ES-I3 (cell line): ENCODE measurements around the gene KAT8.
A peak's percentile ranks its signal among the peaks of the same experiment; 100 is the strongest.

ENCODE experiments used
- H3K36me3 ChIP-seq: 2 replicates; pipeline ENCODE4 v1.6.1; 2013; ENCODE audit warnings: mild to moderate bottlenecking, low read length, control low read depth, moderate library complexity; ENCODE audit not compliant: insufficient read depth
- H3K4me1 ChIP-seq: 2 replicates; pipeline ENCODE4 v1.6.1; 2013; ENCODE audit warnings: mild to moderate bottlenecking, control low read depth, low read length; ENCODE audit not compliant: insufficient read depth
- H3K9ac ChIP-seq: 2 replicates; pipeline ENCODE4 v1.6.1; 2013; ENCODE audit warnings: low read depth, mild to moderate bottlenecking, low read length, moderate library complexity
- H3K9me3 ChIP-seq: 2 replicates; pipeline ENCODE4 v1.6.1; 2013; ENCODE audit warnings: mild to moderate bottlenecking, low read length, moderate library complexity; ENCODE audit not compliant: control insufficient read depth, insufficient read depth

KAT8 gene

DNA sequence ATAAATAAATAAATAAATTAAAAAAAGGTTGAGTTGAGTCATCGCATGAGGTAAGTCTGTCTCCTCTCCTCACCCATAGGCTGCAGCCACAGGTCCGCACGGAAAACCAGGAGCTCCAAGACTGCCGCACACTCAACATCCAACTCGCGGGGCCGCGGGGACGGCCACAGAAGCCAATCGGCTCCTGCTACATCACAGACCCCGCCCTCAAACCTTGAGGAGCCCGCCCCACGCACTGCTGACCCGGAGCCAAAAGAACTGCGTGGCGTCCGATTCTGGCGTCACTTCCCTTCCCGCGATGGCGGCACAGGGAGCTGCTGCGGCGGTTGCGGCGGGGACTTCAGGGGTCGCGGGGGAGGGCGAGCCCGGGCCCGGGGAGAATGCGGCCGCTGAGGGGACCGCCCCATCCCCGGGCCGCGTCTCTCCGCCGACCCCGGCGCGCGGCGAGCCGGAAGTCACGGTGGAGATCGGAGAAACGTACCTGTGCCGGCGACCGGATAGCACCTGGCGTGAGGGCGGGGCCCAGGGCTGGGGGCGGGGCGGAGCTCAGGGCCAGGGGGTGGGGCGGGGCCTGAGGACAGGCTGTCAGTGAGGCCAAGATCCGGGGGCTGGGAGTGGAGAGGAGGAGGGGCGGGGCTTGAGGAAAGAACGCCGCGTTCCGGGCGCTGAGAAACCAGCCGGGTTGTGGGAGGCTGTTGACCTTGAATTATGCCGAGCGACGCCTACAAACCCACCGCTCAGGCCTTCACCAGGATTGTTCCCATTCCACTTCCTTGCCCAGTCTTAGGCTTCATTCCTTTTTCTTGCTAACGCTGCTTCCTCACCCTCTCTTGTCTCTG is at the start of gene KAT8:
Gene KAT8, plus strand, starts transcription at position 281 of the 839 bp plus-strand sequence. Its CDS starts 18 bp downstream, at position 299.
- Histone ChIP-seq H3K4me1 (peaks cover 4% of the 10 kb centered on the region; the same call in 1 of the 2 replicates), H3K36me3 (peaks cover 22% of the 10 kb centered on the region)

DNA sequence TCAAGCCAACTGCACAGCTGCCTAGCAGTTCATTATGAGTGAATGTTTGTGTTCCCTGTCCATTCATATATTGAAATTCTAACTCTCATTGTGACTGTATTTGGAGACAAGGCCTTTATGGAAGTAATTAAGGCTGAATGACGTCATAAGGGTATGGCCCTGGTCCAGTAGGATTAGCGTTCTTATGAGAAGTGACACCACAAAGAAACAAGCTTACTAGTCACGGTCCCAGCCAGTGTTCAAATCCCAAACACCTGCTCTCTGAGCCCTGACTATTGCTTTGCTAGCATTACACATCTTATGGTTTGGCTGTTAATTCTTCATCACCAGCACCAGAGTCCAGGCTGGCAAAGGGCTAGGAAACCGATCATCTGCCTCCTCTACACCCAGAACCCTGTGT is 45.6 kb upstream of the KAT8 start:
- H3K9ac ChIP-seq = peak overlapping the region; percentile 97; the same call in 1 of the 2 replicates
- 0 out of 2 replicates have a peak, but pooled peaks cover 9% of the 10 kb centered on the region for H3K4me1 ChIP-seq
- no peaks in the 10 kb centered on the region for H3K36me3 ChIP-seq
- H3K9me3 ChIP-seq = no peaks in the 10 kb centered on the region

More for the DNA sequence above, at the start of gene KAT8:
- Histone ChIP-seq H3K9me3 (no peaks in the 10 kb centered on the region), H3K9ac (peak within 1 kb of the TSS; percentile 87)

DNA sequence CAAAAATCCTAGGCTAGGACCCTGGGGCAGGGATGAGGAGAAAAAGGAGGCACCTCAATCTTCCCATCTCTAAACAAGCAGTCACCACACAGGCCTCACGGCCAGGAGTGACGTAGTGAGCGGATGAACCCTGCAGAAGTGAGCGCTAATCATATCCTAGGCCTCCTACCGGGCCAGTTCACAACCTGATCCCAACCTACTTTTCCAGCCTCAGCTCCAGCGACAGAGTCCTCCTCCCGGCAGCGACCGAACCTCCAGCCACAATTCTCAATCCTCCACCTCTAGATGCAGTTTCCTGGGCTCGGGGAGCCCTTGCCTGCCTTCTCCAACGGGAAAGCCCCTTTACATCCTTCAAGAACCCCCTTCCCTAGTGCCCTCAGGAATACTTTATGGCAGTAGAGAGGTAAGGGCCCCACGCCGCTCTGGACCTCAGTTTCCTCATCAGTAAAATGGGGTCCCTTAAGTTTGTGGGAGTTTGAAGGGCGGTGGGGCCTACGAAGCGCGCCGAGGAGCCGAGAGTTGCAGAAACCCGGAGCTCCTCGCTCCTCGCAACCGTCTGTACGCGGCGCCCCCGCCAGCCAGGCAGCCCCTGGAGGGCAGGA is 44.8 kb upstream of the KAT8 start:
- Histone ChIP-seq H3K36me3 (no peaks in the 10 kb centered on the region), H3K9me3 (no peaks in the 10 kb centered on the region), H3K9ac (peak overlapping the region; percentile 97), H3K4me1 (0 out of 2 replicates have a peak, but pooled peaks cover 9% of the 10 kb centered on the region)

DNA sequence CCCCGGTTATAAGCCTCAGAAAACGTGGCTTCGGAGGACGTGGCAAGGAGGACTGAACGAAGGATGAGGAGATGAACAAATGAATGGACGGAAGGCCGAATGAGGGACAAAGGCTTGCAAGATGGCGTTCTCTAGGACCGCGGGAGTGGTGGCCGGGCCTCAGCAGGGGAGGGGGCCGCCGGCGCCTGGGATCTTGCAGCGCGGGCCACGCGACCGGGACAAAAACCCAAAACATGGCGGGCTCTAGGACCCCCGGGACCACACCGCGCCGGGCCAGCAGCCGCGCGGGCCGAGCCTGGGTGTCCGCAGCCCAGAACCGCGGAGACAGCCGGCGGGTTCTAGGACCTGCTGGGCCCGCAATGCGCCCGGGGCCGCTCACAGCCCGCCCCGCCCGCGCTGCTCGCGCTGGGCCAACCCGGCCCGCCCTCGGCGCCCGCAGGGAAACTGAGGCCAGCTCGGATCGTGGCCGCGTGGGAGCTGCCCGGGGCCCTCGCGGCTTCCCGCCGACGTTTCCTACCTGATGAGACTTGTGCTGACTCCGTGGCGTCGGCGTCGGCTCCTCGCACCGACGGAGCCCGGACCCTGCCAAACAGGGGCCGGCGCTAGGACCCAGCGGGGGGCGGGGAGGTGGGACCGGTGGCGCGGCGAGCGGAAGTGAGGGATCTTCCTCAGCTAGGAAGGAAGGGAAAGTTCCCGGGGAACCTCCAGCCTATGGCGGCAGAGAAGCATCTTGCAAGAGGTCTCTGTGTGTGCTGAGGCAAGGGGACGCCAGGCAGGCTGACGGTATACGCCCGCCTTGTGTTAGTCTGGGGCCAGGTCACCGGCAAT is 44.1 kb upstream of the KAT8 start:
- Histone ChIP-seq H3K4me1 (0 out of 2 replicates have a peak, but pooled peaks cover 9% of the 10 kb centered on the region), H3K9me3 (no peaks in the 10 kb centered on the region), H3K36me3 (no peaks in the 10 kb centered on the region), H3K9ac (peak overlapping the region; percentile 97)

DNA sequence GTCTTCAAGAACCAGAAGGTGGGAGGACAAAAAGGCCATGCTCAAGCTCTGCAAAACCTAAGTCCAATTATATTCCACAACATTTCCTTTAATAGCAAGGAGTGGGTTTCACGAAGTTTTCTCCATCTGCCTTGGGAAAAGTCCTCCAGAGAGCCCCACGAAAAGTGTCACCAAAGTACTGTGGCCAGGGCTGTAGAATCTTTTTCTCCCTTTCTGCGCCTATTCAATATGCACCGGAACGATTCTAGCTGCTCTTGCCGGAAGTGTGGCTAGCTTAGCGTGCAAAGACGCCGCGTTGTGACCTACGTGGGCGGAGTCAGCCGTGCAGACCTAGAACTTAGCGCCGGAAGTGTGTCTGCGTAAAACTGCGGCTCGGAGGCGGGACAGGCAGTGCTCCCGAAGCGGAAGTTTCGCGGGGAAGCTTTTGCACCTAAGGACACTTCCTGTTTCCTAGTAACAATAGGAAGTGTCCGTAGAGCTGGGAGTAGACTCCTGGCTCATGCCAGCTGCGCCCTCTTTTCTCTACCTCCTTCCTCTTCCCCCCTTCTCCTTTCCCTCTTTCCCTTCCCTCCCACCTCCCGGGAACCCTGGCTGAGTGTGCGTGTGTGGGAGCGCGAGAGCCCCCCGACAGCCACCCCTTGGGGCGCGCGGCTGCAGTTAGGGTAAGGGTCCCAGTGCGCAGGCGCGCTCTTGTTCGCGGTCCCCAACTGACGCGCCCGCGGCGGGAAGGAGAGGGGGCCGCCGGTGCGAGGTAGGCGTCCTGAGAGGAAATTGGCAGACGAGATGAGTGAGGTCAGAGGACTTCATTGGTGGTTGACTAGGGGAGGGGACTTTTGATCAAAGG is 43.3 kb upstream of the KAT8 start, which contains the start of the genes ZNF646 and ZNF668:
Gene ZNF646, plus strand, starts transcription at position 453 of the 844 bp plus-strand sequence. CDS start 1,903 bp downstream, outside the sequence.
Gene ZNF668, minus strand, starts transcription at position 271 of the 844 bp plus-strand sequence. CDS start 9,781 bp downstream, outside the sequence.
- Histone ChIP-seq H3K9me3 (no peaks in the 10 kb centered on the region), H3K9ac (peak within 1 kb of the TSS; percentile 97), H3K36me3 (no peaks in the 10 kb centered on the region), H3K4me1 (0 out of 2 replicates have a peak, but pooled peaks cover 9% of the 10 kb centered on the region)

DNA sequence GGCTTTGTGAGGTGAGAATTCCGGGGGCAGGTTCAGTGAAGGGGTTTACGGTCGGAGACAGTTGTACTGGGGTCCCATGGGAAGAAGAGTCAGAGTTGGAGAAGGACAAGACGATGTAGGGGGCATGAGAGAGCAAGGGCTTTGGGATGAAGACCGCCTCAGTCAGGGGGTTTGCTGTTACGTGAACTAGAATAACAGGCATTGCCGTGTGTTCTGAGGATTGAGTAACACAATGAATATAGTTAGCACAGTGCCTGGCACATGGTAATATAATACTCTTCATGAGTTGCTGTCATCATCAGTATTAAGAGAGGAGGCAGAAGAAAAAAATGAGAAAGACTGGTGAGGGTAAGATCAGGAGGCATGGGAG is 42.7 kb upstream of the KAT8 start:
- 0 out of 2 replicates have a peak, but pooled peaks cover 9% of the 10 kb centered on the region for H3K4me1 ChIP-seq
- H3K9me3 ChIP-seq = no peaks in the 10 kb centered on the region
- no peaks in the 10 kb centered on the region for H3K36me3 ChIP-seq
- H3K9ac ChIP-seq = peak overlapping the region; percentile 97

DNA sequence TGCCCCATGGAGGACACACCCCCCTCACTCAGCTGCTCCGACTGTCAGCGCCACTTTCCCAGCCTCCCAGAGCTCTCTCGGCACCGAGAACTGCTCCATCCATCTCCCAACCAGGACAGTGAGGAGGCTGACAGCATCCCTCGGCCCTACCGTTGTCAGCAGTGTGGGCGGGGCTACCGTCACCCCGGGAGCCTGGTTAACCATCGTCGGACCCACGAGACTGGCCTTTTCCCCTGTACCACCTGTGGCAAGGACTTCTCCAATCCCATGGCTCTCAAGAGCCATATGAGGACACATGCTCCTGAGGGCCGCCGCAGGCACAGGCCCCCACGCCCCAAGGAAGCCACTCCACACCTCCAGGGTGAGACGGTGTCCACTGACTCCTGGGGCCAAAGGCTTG is 41.1 kb upstream of the KAT8 start:
- H3K36me3 ChIP-seq = peaks cover 4% of the 10 kb centered on the region; the same call in 1 of the 2 replicates
- no peak overlapping the region for H3K9ac ChIP-seq
- no peaks in the 10 kb centered on the region for H3K9me3 ChIP-seq
- H3K4me1 ChIP-seq = 0 out of 2 replicates have a peak, but pooled peaks cover 9% of the 10 kb centered on the region

DNA sequence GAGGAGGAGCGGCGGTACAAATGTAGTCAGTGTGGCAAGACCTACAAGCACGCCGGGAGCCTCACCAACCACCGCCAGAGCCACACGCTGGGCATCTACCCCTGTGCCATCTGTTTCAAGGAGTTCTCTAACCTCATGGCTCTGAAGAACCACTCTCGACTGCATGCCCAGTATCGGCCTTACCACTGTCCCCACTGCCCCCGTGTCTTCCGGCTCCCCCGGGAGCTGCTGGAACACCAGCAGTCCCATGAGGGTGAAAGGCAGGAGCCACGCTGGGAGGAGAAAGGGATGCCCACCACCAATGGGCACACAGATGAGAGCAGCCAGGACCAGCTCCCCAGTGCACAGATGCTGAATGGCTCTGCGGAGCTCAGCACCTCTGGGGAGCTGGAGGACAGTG is 40.4 kb upstream of the KAT8 start:
- Histone ChIP-seq H3K4me1 (0 out of 2 replicates have a peak, but pooled peaks cover 4% of the 10 kb centered on the region), H3K9me3 (no peaks in the 10 kb centered on the region), H3K36me3 (peaks cover 4% of the 10 kb centered on the region; the same call in 1 of the 2 replicates), H3K9ac (no peak overlapping the region)

DNA sequence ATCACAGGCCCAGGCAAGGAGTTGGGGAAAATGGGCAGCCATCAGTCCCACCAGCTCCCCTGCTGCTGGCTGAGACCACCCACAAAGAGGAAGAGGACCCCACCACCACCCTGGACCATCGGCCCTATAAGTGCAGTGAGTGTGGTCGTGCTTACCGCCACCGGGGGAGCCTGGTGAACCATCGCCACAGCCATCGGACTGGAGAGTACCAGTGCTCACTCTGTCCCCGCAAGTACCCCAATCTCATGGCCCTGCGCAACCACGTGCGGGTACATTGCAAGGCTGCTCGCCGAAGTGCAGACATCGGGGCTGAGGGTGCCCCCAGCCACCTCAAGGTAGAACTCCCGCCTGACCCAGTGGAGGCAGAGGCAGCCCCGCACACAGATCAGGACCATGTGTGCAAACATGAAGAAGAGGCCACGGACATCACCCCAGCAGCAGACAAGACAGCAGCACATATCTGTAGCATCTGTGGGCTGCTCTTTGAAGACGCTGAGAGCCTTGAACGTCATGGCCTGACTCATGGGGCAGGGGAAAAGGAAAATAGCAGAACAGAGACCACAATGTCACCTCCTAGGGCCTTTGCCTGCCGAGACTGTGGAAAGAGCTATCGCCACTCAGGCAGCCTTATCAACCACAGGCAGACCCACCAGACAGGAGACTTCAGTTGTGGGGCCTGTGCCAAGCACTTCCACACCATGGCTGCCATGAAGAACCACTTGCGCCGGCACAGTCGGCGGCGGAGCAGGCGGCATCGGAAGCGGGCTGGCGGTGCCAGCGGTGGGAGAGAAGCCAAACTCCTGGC is 39.7 kb upstream of the KAT8 start:
- no peaks in the 10 kb centered on the region for H3K4me1 ChIP-seq
- H3K9ac ChIP-seq = no peak overlapping the region
- H3K36me3 ChIP-seq = peaks cover 4% of the 10 kb centered on the region; the same call in 1 of the 2 replicates
- no peaks in the 10 kb centered on the region for H3K9me3 ChIP-seq

DNA sequence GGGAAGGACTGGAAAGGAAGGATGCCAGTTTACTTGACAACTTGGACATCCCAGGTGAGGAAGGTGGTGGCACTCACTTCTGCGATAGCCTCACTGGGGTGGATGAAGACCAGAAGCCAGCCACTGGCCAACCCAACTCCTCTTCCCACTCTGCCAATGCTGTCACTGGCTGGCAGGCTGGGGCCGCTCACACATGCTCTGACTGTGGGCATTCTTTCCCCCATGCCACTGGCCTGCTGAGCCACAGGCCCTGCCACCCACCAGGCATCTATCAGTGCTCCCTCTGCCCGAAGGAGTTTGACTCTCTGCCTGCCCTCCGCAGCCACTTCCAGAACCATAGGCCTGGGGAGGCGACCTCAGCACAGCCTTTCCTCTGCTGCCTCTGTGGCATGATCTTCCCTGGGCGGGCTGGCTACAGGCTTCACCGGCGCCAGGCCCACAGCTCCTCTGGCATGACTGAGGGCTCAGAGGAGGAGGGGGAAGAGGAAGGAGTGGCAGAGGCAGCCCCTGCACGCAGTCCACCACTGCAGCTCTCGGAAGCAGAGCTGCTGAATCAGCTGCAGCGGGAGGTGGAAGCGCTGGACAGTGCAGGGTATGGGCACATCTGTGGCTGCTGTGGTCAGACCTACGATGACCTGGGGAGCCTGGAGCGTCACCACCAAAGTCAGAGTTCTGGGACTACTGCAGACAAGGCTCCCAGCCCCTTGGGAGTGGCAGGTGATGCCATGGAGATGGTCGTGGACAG is 38.7 kb upstream of the KAT8 start:
- Histone ChIP-seq H3K36me3 (peaks cover 4% of the 10 kb centered on the region; the same call in 1 of the 2 replicates), H3K9ac (no peak overlapping the region), H3K9me3 (no peaks in the 10 kb centered on the region), H3K4me1 (no peaks in the 10 kb centered on the region)

DNA sequence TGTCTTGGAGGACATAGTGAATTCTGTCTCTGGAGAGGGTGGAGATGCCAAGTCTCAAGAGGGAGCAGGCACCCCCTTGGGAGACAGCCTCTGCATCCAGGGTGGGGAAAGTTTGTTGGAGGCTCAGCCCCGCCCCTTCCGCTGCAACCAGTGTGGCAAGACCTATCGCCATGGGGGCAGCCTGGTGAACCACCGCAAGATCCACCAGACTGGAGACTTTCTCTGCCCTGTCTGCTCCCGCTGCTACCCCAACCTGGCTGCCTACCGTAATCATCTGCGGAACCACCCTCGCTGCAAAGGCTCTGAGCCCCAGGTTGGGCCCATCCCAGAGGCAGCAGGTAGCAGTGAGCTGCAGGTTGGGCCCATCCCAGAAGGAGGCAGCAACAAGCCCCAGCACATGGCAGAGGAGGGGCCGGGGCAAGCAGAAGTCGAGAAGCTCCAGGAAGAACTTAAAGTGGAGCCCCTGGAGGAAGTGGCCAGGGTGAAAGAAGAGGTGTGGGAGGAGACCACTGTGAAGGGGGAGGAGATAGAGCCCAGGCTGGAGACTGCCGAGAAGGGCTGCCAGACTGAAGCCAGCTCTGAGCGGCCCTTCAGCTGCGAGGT is 38.0 kb upstream of the KAT8 start:
- Histone ChIP-seq H3K4me1 (no peaks in the 10 kb centered on the region), H3K9me3 (no peaks in the 10 kb centered on the region), H3K36me3 (peaks cover 4% of the 10 kb centered on the region; the same call in 1 of the 2 replicates), H3K9ac (no peak overlapping the region)
